ENCODE measurements around the gene COQ4.

Gene COQ4

DNA sequence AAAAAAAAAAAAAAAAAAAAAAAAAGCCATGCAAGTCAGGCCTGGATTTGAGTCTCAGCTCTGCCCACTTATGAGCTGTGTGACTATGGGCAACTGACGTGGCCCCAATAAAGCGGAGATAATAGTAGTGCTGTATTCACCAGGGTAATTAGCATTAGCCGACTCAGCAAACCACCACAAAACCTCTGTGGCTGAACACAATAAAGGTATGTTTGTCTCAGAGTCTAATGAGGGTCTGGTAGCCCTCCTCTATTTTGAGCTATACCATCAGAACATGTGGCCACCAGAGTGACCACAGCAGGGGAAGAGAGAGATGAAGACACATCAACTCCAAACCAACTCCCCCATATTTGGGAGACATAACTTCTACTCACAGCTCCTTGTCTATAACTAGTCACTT is 30.6 kb upstream of the COQ4 start:
- CTCF ChIA-PET, result interaction anchor here (0.9 to 7.3 kb wide), 10 partner anchors 8 to 128 kb away, joined by 3 to 100 read pairs (median 4); no protein-coding TSS in a partner anchor
- POLR2A ChIA-PET, result interaction anchor here (0.9 to 1.1 kb wide), 2 partner anchors 10 to 16 kb away, joined by 3 to 4 read pairs; partner anchors contain the start of genes GOLGA2 and SWI5

DNA sequence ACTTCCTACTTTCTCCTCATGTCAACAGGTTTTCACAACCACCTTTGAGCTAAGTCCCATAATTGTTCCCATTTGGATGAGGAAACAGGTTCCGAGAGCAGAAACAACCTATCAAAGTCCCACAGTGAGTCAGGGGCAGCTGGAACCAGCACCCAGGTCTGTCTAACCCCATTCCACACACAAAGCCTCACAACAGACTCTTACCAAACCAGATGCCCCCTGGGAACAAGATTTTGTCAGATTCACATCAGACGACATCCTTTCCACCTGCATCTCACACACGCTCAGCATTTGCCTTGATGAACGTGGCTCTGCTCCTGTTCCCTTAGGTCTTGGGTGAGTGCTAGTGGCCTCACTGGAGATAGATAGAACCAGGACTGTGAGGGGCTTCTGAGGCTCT is 29.5 kb upstream of the COQ4 start:
- ChIA-PET POLR2A (interaction anchor here (1.1 kb wide), 1 partner anchor 17 kb away, joined by 3 read pairs; the partner anchor contains the start of genes GOLGA2 and SWI5), CTCF (interaction anchor here (0.7 to 7.3 kb wide), 9 partner anchors 11 to 119 kb away, joined by 3 to 100 read pairs (median 4); partner anchors contain the start of genes GOLGA2 and SWI5)
- TF ChIP-seq CTCF (IDR thresholded peaks at IDR 0.05; ENCODE audit: insufficient read depth, low read length, missing control alignments), result no peak
- no peak overlapping the region for H3K4me3 ChIP-seq (ENCODE audit: low read depth, low read length)
- DNase-seq (ENCODE audit: low read depth, low spot score), result no peak

More for the DNA sequence above, 30.6 kb upstream of the COQ4 start:
- H3K4me3 ChIP-seq (ENCODE audit: low read depth, low read length), result no peak overlapping the region
- DNase-seq (ENCODE audit: low read depth, low spot score), result no peak
- no peak for TF ChIP-seq CTCF (IDR thresholded peaks at IDR 0.05; ENCODE audit: insufficient read depth, low read length, missing control alignments)

DNA sequence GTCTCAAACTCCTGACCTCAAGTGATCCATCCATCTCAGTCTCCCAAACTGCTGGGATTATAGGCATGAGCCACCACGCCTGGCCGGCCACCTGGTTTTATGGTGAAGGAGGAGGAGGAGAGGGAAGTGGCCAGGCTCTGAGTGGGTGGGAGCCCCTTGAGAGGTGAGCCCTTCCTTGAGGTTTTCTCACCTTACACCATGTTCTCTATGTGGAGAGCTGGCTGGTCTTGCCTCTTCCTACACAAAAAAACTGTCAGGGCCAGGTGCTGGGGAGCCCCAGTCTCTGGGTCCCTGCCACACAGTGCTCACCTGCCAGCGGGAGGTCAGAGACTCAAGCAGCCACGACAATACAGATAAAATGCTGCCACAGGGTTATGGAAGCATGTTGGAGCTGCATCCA is 28.5 kb upstream of the COQ4 start:
- ChIA-PET POLR2A (interaction anchor here (0.7 kb wide), 1 partner anchor 118 kb away, joined by 3 read pairs; no protein-coding TSS in a partner anchor), CTCF (interaction anchor here (1.2 to 7.3 kb wide), 11 partner anchors 7 to 144 kb away, joined by 3 to 100 read pairs (median 33); partner anchors contain the start of gene TRUB2)
- DNase-seq (ENCODE audit: low read depth, low spot score), result no peak
- H3K4me3 ChIP-seq (ENCODE audit: low read depth, low read length), result no peak overlapping the region
- no peak for TF ChIP-seq CTCF (IDR thresholded peaks at IDR 0.05; ENCODE audit: insufficient read depth, low read length, missing control alignments)

- H3K4me3 ChIP-seq (ENCODE audit: low read depth, low read length), result no peak overlapping the region
- TF ChIP-seq CTCF (IDR thresholded peaks at IDR 0.05; ENCODE audit: insufficient read depth, low read length, missing control alignments), result no peak
- POLR2A ChIA-PET, result interaction anchor here (2.0 kb wide), 1 partner anchor 65 kb away, joined by 5 read pairs; no protein-coding TSS in a partner anchor
- no peak for DNase-seq (ENCODE audit: low read depth, low spot score)
- CTCF ChIA-PET, result interaction anchor here (0.7 to 7.3 kb wide), 19 partner anchors 9 to 142 kb away, joined by 3 to 100 read pairs (median 10); partner anchors contain the start of genes CERCAM, GOLGA2, SWI5 and URM1
Observed at GRCh38 chr9:128296340-128297220, 26.1 kb upstream of the COQ4 start.

DNA sequence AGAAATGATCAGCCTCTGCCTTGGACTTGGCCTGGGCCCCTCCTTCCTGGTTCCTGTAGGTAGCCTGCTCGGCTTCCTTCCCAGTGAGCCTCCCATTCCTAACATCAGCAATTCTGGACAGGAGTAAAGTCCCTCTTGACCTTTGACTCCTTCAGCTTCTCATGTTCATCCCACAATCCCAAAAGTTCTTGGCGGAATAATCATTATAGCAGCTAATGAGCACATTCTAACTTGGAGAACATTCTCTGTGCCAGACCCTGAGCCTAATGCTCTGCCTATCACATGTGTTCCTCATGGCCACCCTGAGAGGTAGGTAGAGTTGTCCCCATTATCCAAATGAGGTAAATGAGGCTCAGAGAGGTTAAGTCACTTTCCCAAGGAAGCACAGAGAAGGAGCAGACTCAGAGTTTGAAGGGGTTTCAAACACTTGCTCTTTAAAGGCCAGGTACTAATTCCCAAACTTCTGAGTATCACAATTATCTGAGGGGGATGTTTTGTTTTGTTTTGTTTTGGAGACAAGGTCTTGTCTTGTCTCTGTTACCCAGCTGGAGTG is 25.3 kb upstream of the COQ4 start:
- H3K4me3 ChIP-seq (ENCODE audit: low read depth, low read length), result no peak overlapping the region
- DNase-seq (ENCODE audit: low read depth, low spot score), result no peak
- CTCF ChIA-PET, result interaction anchor here (0.7 to 7.3 kb wide), 15 partner anchors 10 to 141 kb away, joined by 3 to 100 read pairs (median 23); partner anchors contain the start of genes CERCAM and URM1
- POLR2A ChIA-PET, result interaction anchor here (2.0 kb wide), 1 partner anchor 65 kb away, joined by 5 read pairs; no protein-coding TSS in a partner anchor
- TF ChIP-seq CTCF (IDR thresholded peaks at IDR 0.05; ENCODE audit: insufficient read depth, low read length, missing control alignments), result no peak
